Hypothalamus (tissue), 51 donors: ENCODE results near the gene DPP6.
A peak's percentile ranks its signal among the peaks of the same experiment; 100 is the strongest.
"Not testable (repeated sequence)": the region's sequence is repeated elsewhere in the genome, so short reads cannot be mapped to it uniquely, and the experiment has no call there.

ENCODE experiments used
- DNase-seq, 51 donors: peaks; one replicate each; lab custom pipeline; 2025; lab: John Stamatoyannopoulos, UW

The DPP6 gene

GRCh38 chr7:154051643-154052529 lies at the start of gene DPP6:
Gene DPP6, plus strand, starts transcription at chr7:154052398.
- peak in 2 of 51 donors; percentile 57 to 67 for DNase-seq

- DNase-seq, result not testable (repeated sequence)
These were observed 42.7 kb upstream of the DPP6 start for GRCh38 chr7:154009423-154009911.

GRCh38 chr7:154010726-154011568 lies 41.3 kb upstream of the DPP6 start:
- DNase-seq, result not testable (repeated sequence)

- not testable (repeated sequence) for DNase-seq
These were observed 39.4 kb upstream of the DPP6 start for GRCh38 chr7:154012800-154013199.

- DNase-seq, result not testable (repeated sequence)
These were observed 36.6 kb upstream of the DPP6 start for GRCh38 chr7:154015636-154016035.

- not testable (repeated sequence) for DNase-seq
These were observed 33.8 kb upstream of the DPP6 start for GRCh38 chr7:154018354-154018753.

- not testable (repeated sequence) for DNase-seq
These were observed 24.4 kb upstream of the DPP6 start for GRCh38 chr7:154027805-154028204.

GRCh38 chr7:154030476-154031080 lies 21.6 kb upstream of the DPP6 start:
- DNase-seq, result not testable (repeated sequence)

GRCh38 chr7:154039466-154040165 lies 12.6 kb upstream of the DPP6 start:
- DNase-seq, result not testable (repeated sequence)

- not testable (repeated sequence) for DNase-seq
These were observed 1.8 kb upstream of the DPP6 start for GRCh38 chr7:154050394-154050793.

- peak in 2 of 51 donors; percentile 5 to 25 for DNase-seq
These were observed 1.1 kb upstream of the DPP6 start for GRCh38 chr7:154051006-154051642.

- peak in 13 of 51 donors; percentile 19 to 67 (median 37) for DNase-seq
These were observed 493 bp downstream of the DPP6 start for GRCh38 chr7:154052530-154053252.

GRCh38 chr7:154053466-154054312 lies 1.5 kb downstream of the DPP6 start:
- not testable (repeated sequence) for DNase-seq

GRCh38 chr7:154054664-154055063 lies 2.5 kb downstream of the DPP6 start:
- DNase-seq, result not testable (repeated sequence)

- peak in 11 of 51 donors; percentile 4 to 57 (median 24) for DNase-seq
These were observed 3.4 kb downstream of the DPP6 start for GRCh38 chr7:154055491-154056106.

- DNase-seq, result not testable (repeated sequence)
These were observed 6.6 kb downstream of the DPP6 start for GRCh38 chr7:154058783-154059182.

GRCh38 chr7:154060551-154060950 lies 8.4 kb downstream of the DPP6 start:
- not testable (repeated sequence) for DNase-seq
